Stimulated activated memory B cell treated with anti-CD40 and anti-IgM and Interleukin-4, amounts not matched to agents 10 μg/mL and 1 μg/mL and 100 μg/mL, for 72 hours (primary cell): ENCODE results near the gene GRAMD2A.
"Not testable (repeated sequence)": the region's sequence is repeated elsewhere in the genome, so short reads cannot be mapped to it uniquely, and the experiment has no call there.

Source experiments
- ATAC-seq: fragments of 150-1000 bp; cut with Tn5 transposase; 2 replicates; pipeline ENCODE4 v1.10.0; 2021
- H3K27ac Mint-ChIP-seq: one replicate; pipeline ENCODE4 v1.8.0; 2022; ENCODE audit warnings: mild to moderate bottlenecking, mixed read lengths
- H3K27me3 Mint-ChIP-seq: one replicate; pipeline ENCODE4 v1.8.0; 2022; ENCODE audit warnings: mixed read lengths
- H3K36me3 Mint-ChIP-seq: one replicate; pipeline ENCODE4 v1.8.0; 2022; ENCODE audit warnings: mixed read lengths
- H3K4me1 Mint-ChIP-seq: one replicate; pipeline ENCODE4 v1.8.0; 2022; ENCODE audit warnings: mixed read lengths
- H3K4me3 Mint-ChIP-seq: one replicate; pipeline ENCODE4 v1.8.0; 2022; ENCODE audit warnings: mild to moderate bottlenecking, moderate library complexity, mixed read lengths
- H3K9me3 Mint-ChIP-seq: one replicate; pipeline ENCODE4 v1.8.0; 2022; ENCODE audit warnings: mixed read lengths

GRAMD2A gene

GRCh38 chr15:72182244-72182643 is 15.3 kb downstream of the GRAMD2A start:
- ATAC-seq = no peak
- Mint-ChIP-seq H3K27me3 (peaks cover 43% of the 10 kb centered on the region), H3K4me1 (no peaks in the 10 kb centered on the region), H3K4me3 (no peak overlapping the region), H3K36me3 (no peaks in the 10 kb centered on the region), H3K9me3 (no peaks in the 10 kb centered on the region), H3K27ac (no peak overlapping the region)

- Mint-ChIP-seq H3K27me3 (peaks cover 46% of the 10 kb centered on the region), H3K4me3 (no peak overlapping the region), H3K36me3 (no peaks in the 10 kb centered on the region), H3K9me3 (no peaks in the 10 kb centered on the region), H3K4me1 (no peaks in the 10 kb centered on the region), H3K27ac (no peak overlapping the region)
- ATAC-seq = no peak
Measured at GRCh38 chr15:72180761-72181324, 16.7 kb downstream of the GRAMD2A start.

GRCh38 chr15:72179950-72180581 is 17.5 kb downstream of the GRAMD2A start:
- H3K4me3 Mint-ChIP-seq = no peak overlapping the region
- H3K4me1 Mint-ChIP-seq = no peaks in the 10 kb centered on the region
- ATAC-seq = no peak
- peaks cover 53% of the 10 kb centered on the region for H3K27me3 Mint-ChIP-seq
- no peak overlapping the region for H3K27ac Mint-ChIP-seq
- no peaks in the 10 kb centered on the region for H3K9me3 Mint-ChIP-seq
- H3K36me3 Mint-ChIP-seq = no peaks in the 10 kb centered on the region

GRCh38 chr15:72178976-72179585 is 18.5 kb downstream of the GRAMD2A start:
- no peak for ATAC-seq
- Mint-ChIP-seq H3K9me3 (no peaks in the 10 kb centered on the region), H3K4me1 (no peaks in the 10 kb centered on the region), H3K4me3 (no peak overlapping the region), H3K27ac (no peak overlapping the region), H3K36me3 (no peaks in the 10 kb centered on the region), H3K27me3 (peaks cover 50% of the 10 kb centered on the region)

GRCh38 chr15:72176743-72177142 is 20.8 kb downstream of the GRAMD2A start:
- H3K4me1 Mint-ChIP-seq = no peaks in the 10 kb centered on the region
- H3K4me3 Mint-ChIP-seq = no peak overlapping the region
- no peaks in the 10 kb centered on the region for H3K36me3 Mint-ChIP-seq
- H3K9me3 Mint-ChIP-seq = no peaks in the 10 kb centered on the region
- H3K27me3 Mint-ChIP-seq = peaks cover 36% of the 10 kb centered on the region
- no peak overlapping the region for H3K27ac Mint-ChIP-seq
- no peak for ATAC-seq

- no peak overlapping the region for H3K27ac Mint-ChIP-seq
- H3K9me3 Mint-ChIP-seq = no peaks in the 10 kb centered on the region
- no peaks in the 10 kb centered on the region for H3K36me3 Mint-ChIP-seq
- H3K4me1 Mint-ChIP-seq = no peaks in the 10 kb centered on the region
- no peak overlapping the region for H3K4me3 Mint-ChIP-seq
- no peak for ATAC-seq
- peaks cover 30% of the 10 kb centered on the region for H3K27me3 Mint-ChIP-seq
Measured at GRCh38 chr15:72176159-72176558, 21.4 kb downstream of the GRAMD2A start.

GRCh38 chr15:72175186-72176044 is 22.2 kb downstream of the GRAMD2A start:
- no peaks in the 10 kb centered on the region for H3K9me3 Mint-ChIP-seq
- peaks cover 22% of the 10 kb centered on the region for H3K27me3 Mint-ChIP-seq
- no peak for ATAC-seq
- H3K4me3 Mint-ChIP-seq = no peak overlapping the region
- H3K4me1 Mint-ChIP-seq = no peaks in the 10 kb centered on the region
- no peaks in the 10 kb centered on the region for H3K36me3 Mint-ChIP-seq
- no peak overlapping the region for H3K27ac Mint-ChIP-seq

GRCh38 chr15:72174551-72175165 is 22.9 kb downstream of the GRAMD2A start:
- ATAC-seq = no peak
- Mint-ChIP-seq H3K27me3 (peaks cover 22% of the 10 kb centered on the region), H3K4me1 (no peaks in the 10 kb centered on the region), H3K36me3 (no peaks in the 10 kb centered on the region), H3K4me3 (no peak overlapping the region), H3K9me3 (no peaks in the 10 kb centered on the region), H3K27ac (no peak overlapping the region)

GRCh38 chr15:72173864-72174550 is 23.6 kb downstream of the GRAMD2A start:
- Mint-ChIP-seq H3K9me3 (no peaks in the 10 kb centered on the region), H3K4me1 (no peaks in the 10 kb centered on the region), H3K4me3 (no peak overlapping the region), H3K27ac (no peak overlapping the region), H3K36me3 (no peaks in the 10 kb centered on the region), H3K27me3 (peaks cover 28% of the 10 kb centered on the region)
- ATAC-seq = no peak

GRCh38 chr15:72173401-72173800 is 24.2 kb downstream of the GRAMD2A start:
- H3K9me3 Mint-ChIP-seq = no peaks in the 10 kb centered on the region
- H3K36me3 Mint-ChIP-seq = no peaks in the 10 kb centered on the region
- no peak overlapping the region for H3K27ac Mint-ChIP-seq
- no peaks in the 10 kb centered on the region for H3K4me1 Mint-ChIP-seq
- ATAC-seq = no peak
- H3K27me3 Mint-ChIP-seq = peaks cover 34% of the 10 kb centered on the region
- no peak overlapping the region for H3K4me3 Mint-ChIP-seq

- peaks cover 40% of the 10 kb centered on the region for H3K27me3 Mint-ChIP-seq
- ATAC-seq = no peak
- H3K36me3 Mint-ChIP-seq = no peaks in the 10 kb centered on the region
- H3K9me3 Mint-ChIP-seq = no peaks in the 10 kb centered on the region
- no peaks in the 10 kb centered on the region for H3K4me1 Mint-ChIP-seq
- H3K4me3 Mint-ChIP-seq = no peak overlapping the region
- no peak overlapping the region for H3K27ac Mint-ChIP-seq
Measured at GRCh38 chr15:72172796-72173195, 24.8 kb downstream of the GRAMD2A start.

GRCh38 chr15:72171978-72172377 is 25.6 kb downstream of the GRAMD2A start:
- H3K4me3 Mint-ChIP-seq = not testable (repeated sequence)
- peaks cover 48% of the 10 kb centered on the region for H3K27me3 Mint-ChIP-seq

GRCh38 chr15:72170691-72171090 is 26.9 kb downstream of the GRAMD2A start:
- Mint-ChIP-seq H3K27ac (no peak overlapping the region), H3K4me1 (no peaks in the 10 kb centered on the region), H3K36me3 (no peaks in the 10 kb centered on the region), H3K27me3 (peaks cover 54% of the 10 kb centered on the region), H3K9me3 (no peaks in the 10 kb centered on the region), H3K4me3 (no peak overlapping the region)
- ATAC-seq = no peak

More at GRCh38 chr15:72171978-72172377, 25.6 kb downstream of the GRAMD2A start:
- not testable (repeated sequence) for H3K27ac Mint-ChIP-seq, H3K36me3 Mint-ChIP-seq, ATAC-seq, H3K9me3 Mint-ChIP-seq, H3K4me1 Mint-ChIP-seq

- H3K4me1 Mint-ChIP-seq = no peaks in the 10 kb centered on the region
- H3K4me3 Mint-ChIP-seq = no peak overlapping the region
- no peaks in the 10 kb centered on the region for H3K9me3 Mint-ChIP-seq
- no peaks in the 10 kb centered on the region for H3K36me3 Mint-ChIP-seq
- peaks cover 48% of the 10 kb centered on the region for H3K27me3 Mint-ChIP-seq
- H3K27ac Mint-ChIP-seq = no peak overlapping the region
- no peak for ATAC-seq
Measured at GRCh38 chr15:72169921-72170611, 27.5 kb downstream of the GRAMD2A start.
